Uterus (tissue), 4 donors: ENCODE measurements around the gene CIB2. TPM values are rescaled to one million over a fixed set of nuclear protein-coding genes. Genes with fewer than 3 reads are reported as not detected.

ENCODE experiments used
- DNase-seq, 2 donors: peaks; one replicate each; pipeline ENCODE4 v3.0.0-alpha.2; 2019 to 2020
- H3K27ac ChIP-seq, 2 donors: fragments of 200-600 bp; sonication (generic); 1 replicate in 1 of 2; 2 replicates in 1 of 2; pipeline ENCODE4 v1.5.1; 2016 to 2018
- H3K27me3 ChIP-seq, 2 donors: fragments of 200-600 bp; sonication (generic); one replicate each; pipeline ENCODE4 v1.5.1; 2018 to 2019; ENCODE audit warnings: control low read depth in 1 of 2
- H3K36me3 ChIP-seq, 2 donors: fragments of 200-600 bp; sonication (generic); one replicate each; pipeline ENCODE4 v1.5.1; 2019; ENCODE audit warnings: control low read depth in 1 of 2
- H3K4me1 ChIP-seq, 2 donors: fragments of 200-600 bp; sonication (generic); one replicate each; pipeline ENCODE4 v1.5.1; 2018 to 2019; ENCODE audit warnings: control low read depth in 1 of 2
- H3K4me3 ChIP-seq, 2 donors: fragments of 200-600 bp; sonication (generic); 1 replicate in 1 of 2; 2 replicates in 1 of 2; pipeline ENCODE4 v1.5.1; 2018 to 2019; ENCODE audit warnings: mild to moderate bottlenecking in 1 of 2
- H3K9me3 ChIP-seq, 2 donors: fragments of 200-600 bp; sonication (generic); one replicate each; pipeline ENCODE4 v1.5.1; 2019; ENCODE audit warnings: control low read depth in 1 of 2
- CTCF ChIP-seq, 4 experiments: fragments of 200-600 bp in 2 of 4; fragments of 450-650 bp in 2 of 4; sonication (generic) in 2 of 4; IDR thresholded peaks; one replicate each; pipeline ENCODE4 v1.5.1; 2016 to 2019; ENCODE audit warnings: antibody characterized with exemption in 4 of 4, mild to moderate bottlenecking in 2 of 4, moderate library complexity in 1 of 4
- POLR2A ChIP-seq, 2 donors: fragments of 450-650 bp; IDR thresholded peaks; one replicate each; pipeline ENCODE4 v1.6.1; 2016; ENCODE audit warnings: antibody characterized with exemption in 2 of 2, mild to moderate bottlenecking in 1 of 2, moderate library complexity in 1 of 2
- intact Hi-C: fragments of 100-400 bp; cut with DNase I; formaldehyde crosslinking; loops from one replicate; pipeline ENCODE4 v1.15.1; 2023; ENCODE audit warnings: low total_unique reads
- total RNA-seq, 4 donors: library from RNA; depleted of rRNA in 3 of 4; stranded (reverse); fragments of >200 nt in 3 of 4; gene quantifications; one replicate each; pipeline versions ENCODE4 v1.1.0 to v1.2.4, GENCODE V29; 2014 to 2023
- donor health status: DM: yes; HTN: yes; CAD: no.

Gene CIB2
- total RNA-seq, 4 donors from 2014 or later: 4.4 to 11.3 (median 7.8) TPM

DNA sequence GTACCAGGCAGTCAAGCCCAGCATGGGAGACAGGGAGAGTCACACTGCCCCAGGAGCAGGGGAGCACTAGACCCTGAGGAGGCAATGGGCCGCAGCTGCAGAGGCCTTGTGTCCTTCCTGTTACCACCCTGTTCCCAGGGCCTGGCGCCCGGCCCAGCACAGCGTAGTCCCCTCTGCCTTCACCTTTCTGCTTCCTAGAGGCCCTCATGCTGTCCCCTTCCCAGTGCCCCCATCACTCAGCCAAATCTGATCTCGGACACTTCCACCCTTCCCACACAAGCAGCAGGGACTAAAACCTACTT is 46.8 kb downstream of the CIB2 start:
- Histone ChIP-seq H3K9me3 (no peaks in the 10 kb centered on the region), H3K27me3 (no peaks in the 10 kb centered on the region), H3K27ac (no peak overlapping the region), H3K4me3 (no peak overlapping the region), H3K36me3 (no peaks in the 10 kb centered on the region), H3K4me1 (no peaks in the 10 kb centered on the region)
- no peak for DNase-seq
- intact Hi-C loops: no loop called here
- TF ChIP-seq CTCF (IDR thresholded peaks at IDR 0.05) (no peak), POLR2A (IDR thresholded peaks at IDR 0.05) (no peak)

DNA sequence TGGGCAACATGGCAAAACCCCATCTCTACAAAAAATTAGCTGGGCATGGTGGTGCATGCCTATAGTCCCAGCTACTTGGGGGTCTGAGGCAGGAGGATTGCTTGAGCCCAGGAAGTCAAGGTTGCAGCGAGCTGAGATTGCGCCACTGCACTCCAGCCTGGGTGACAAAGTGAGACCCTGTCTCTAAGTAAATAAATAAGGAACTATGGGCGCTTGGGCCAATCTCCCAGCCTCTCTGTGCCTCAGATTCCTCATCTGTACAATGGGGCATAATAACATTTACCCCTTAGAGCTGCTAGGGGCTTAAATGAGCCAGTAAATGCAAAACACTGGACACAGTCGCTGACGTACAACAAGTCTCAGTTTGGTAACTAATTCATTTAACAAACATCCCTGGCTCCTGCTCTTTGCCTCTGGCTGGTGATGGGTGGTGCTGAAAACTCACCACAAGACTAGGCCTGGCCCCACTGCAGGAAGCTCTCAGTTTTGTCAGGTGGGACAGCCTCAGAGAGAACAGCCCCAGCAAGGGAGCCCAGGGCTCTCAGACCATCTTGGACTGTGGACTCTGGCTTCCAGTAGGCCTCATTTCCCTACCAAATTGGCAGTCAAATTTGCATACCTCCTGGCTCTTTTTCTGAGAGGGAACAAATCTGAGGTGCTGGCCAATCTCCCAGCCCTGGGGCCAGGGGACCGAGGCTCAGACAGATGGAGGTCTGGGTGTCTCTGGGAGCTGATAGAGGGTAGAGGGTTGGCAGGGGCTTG is 47.4 kb downstream of the CIB2 start:
- Histone ChIP-seq H3K4me1 (no peaks in the 10 kb centered on the region), H3K27ac (no peak overlapping the region), H3K9me3 (no peaks in the 10 kb centered on the region), H3K4me3 (no peak overlapping the region), H3K36me3 (no peaks in the 10 kb centered on the region), H3K27me3 (no peaks in the 10 kb centered on the region)
- intact Hi-C loops: no loop called here
- DNase-seq: no peak
- TF ChIP-seq POLR2A (IDR thresholded peaks at IDR 0.05): no peak
- no peak for TF ChIP-seq CTCF (IDR thresholded peaks at IDR 0.05)

GRCh38 chr15:78083186-78083585 is 48.1 kb downstream of the CIB2 start:
- no peak overlapping the region for H3K27ac ChIP-seq
- intact Hi-C loops: no loop called here
- TF ChIP-seq CTCF (IDR thresholded peaks at IDR 0.05) (no peak), POLR2A (IDR thresholded peaks at IDR 0.05) (no peak)
- no peaks in the 10 kb centered on the region for H3K9me3 ChIP-seq
- H3K4me3 ChIP-seq: no peak overlapping the region
- H3K27me3 ChIP-seq: no peaks in the 10 kb centered on the region
- H3K36me3 ChIP-seq: no peaks in the 10 kb centered on the region
- DNase-seq: no peak
- no peaks in the 10 kb centered on the region for H3K4me1 ChIP-seq

DNA sequence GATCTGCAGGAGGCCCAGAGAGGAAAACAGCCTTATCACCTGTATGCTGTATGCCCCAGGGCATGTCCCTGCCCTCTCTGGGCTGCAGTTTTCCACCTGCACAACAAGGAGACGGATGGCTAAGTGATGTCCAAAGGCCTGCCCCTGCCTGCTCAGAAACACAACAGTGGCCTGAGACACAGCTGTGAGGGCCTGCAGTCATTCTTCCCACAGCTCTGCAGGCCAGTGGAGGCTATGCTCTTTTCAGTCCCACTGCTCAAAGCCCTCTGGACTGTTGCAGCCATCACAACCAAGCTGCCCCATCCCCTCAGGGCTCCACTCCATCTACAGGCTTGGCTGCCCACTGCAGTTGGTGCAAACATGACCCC is 48.5 kb downstream of the CIB2 start:
- no peak for TF ChIP-seq POLR2A (IDR thresholded peaks at IDR 0.05)
- no peak for TF ChIP-seq CTCF (IDR thresholded peaks at IDR 0.05)
- Histone ChIP-seq H3K36me3 (no peaks in the 10 kb centered on the region), H3K4me1 (no peaks in the 10 kb centered on the region), H3K27me3 (no peaks in the 10 kb centered on the region), H3K4me3 (no peak overlapping the region), H3K27ac (no peak overlapping the region), H3K9me3 (no peaks in the 10 kb centered on the region)
- no peak for DNase-seq
- intact Hi-C loops: no loop called here

DNA sequence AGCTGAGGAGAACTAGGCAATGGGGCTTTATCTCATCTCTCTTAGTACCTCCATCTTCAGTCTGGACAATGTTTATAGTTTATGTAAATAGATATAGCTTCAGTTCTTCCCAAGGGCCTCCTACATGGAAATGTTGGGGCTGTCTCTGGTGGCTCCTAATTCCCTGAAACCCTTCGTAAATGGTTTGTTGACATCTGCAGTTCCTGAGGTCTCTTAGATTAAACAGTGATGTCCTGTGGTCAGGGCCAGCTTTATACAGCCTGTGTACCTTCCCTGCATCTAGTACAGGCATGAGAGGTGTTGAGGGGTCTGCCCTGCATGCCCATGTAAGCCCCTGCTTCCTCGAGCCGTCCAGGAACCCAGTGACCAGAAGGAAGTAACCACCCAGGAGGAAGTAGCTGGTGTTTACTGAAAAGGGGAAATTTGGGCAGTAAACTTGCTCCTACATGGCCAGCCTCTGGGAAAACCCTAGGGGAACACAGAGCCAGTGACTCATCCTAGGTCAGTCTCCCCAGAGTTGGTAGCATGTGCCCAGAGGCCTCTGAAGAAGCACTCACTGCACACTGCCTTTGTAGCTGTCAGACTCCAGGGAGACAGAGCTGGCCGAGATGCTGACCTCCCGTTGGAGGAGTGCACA is 49.0 kb downstream of the CIB2 start:
- no peaks in the 10 kb centered on the region for H3K9me3 ChIP-seq
- no peak overlapping the region for H3K4me3 ChIP-seq
- H3K36me3 ChIP-seq: no peaks in the 10 kb centered on the region
- no peaks in the 10 kb centered on the region for H3K4me1 ChIP-seq
- H3K27ac ChIP-seq: no peak overlapping the region
- TF ChIP-seq POLR2A (IDR thresholded peaks at IDR 0.05) (no peak), CTCF (IDR thresholded peaks at IDR 0.05) (no peak)
- intact Hi-C loops: no loop called here
- no peaks in the 10 kb centered on the region for H3K27me3 ChIP-seq
- no peak for DNase-seq
